OCI-LY3 (cell line): ENCODE results near the gene CDK12.

Source experiments
- H2AFZ ChIP-seq: fragments of 200-600, 300-600 bp; shearing (Covaris generic); 2 replicates; pipeline ENCODE4 v1.6.0; 2014; ENCODE audit warnings: antibody characterized with exemption, low read depth, low read length
- H3K27ac ChIP-seq: fragments of 200-600, 300-600 bp; sonication (generic); 2 replicates; pipeline ENCODE4 v1.5.1; 2014; ENCODE audit warnings: mild to moderate bottlenecking, low read length, moderate library complexity, mixed read lengths
- H3K27me3 ChIP-seq: fragments of 200-600, 300-600 bp; sonication (generic); 2 replicates; pipeline ENCODE4 v1.6.1; 2014; ENCODE audit warnings: low read depth, low read length, mixed read lengths
- H3K36me3 ChIP-seq: fragments of 200-600, 300-600 bp; sonication (generic); replicated peaks from 2 replicates; pipeline ENCODE3; 2014; ENCODE audit warnings: low read depth, low read length, mixed read lengths
- H3K4me1 ChIP-seq: fragments of 300-600, 200-600 bp; sonication (generic); 2 replicates; pipeline ENCODE4 v1.6.1; 2014; ENCODE audit warnings: low read length, mixed read lengths
- H3K4me2 ChIP-seq: fragments of 200-600, 300-600 bp; sonication (generic); 2 replicates; pipeline ENCODE4 v1.6.1; 2014; ENCODE audit warnings: low read length, mixed read lengths
- H3K4me3 ChIP-seq: fragments of 300-600, 200-600 bp; sonication (generic); 2 replicates; pipeline ENCODE4 v1.5.1; 2014; ENCODE audit warnings: antibody characterized with exemption, mild to moderate bottlenecking, low read length, moderate library complexity
- H3K79me2 ChIP-seq: fragments of 300-600, 200-600 bp; shearing (Covaris generic); 2 replicates; pipeline ENCODE4 v1.6.1; 2014; ENCODE audit warnings: mild to moderate bottlenecking, low read length, mixed read lengths
- H3K9ac ChIP-seq: fragments of 300-600, 200-600 bp; shearing (Covaris generic); 2 replicates; pipeline ENCODE4 v1.6.0; 2014; ENCODE audit warnings: mild to moderate bottlenecking, low read length, moderate library complexity
- H3K9me3 ChIP-seq: fragments of 200-600, 300-600 bp; shearing (Covaris generic); 2 replicates; pipeline ENCODE4 v1.6.1; 2014; ENCODE audit warnings: low read length, mixed read lengths; ENCODE audit not compliant: insufficient read depth
- H4K20me1 ChIP-seq: fragments of 200-600, 300-600 bp; sonication (generic); 2 replicates; pipeline ENCODE4 v1.6.1; 2016; ENCODE audit warnings: low read length, mixed read lengths; ENCODE audit not compliant: insufficient read depth
- CTCF ChIP-seq: fragments of 200-600, 300-600 bp; sonication (generic); IDR thresholded peaks from 2 replicates; pipeline ENCODE4 v1.5.1; 2014; ENCODE audit warnings: antibody characterized with exemption, low read length, low read depth
- EZH2phosphoT487 ChIP-seq: fragments of 200-600 bp; shearing (Covaris generic); IDR thresholded peaks from 2 replicates; pipeline ENCODE4 v1.6.1; 2018; ENCODE audit warnings: antibody characterized with exemption, mixed run types, low read depth

The CDK12 gene

GRCh38 chr17:39549747-39550573 lies 88.7 kb downstream of the CDK12 start:
- no peak overlapping the region for H3K4me3 ChIP-seq
- H2AFZ ChIP-seq, result no peak overlapping the region
- no peak overlapping the region for H3K9ac ChIP-seq
- H4K20me1 ChIP-seq, result no peaks in the 10 kb centered on the region
- H3K36me3 ChIP-seq, result peaks cover 32% of the 10 kb centered on the region
- H3K27ac ChIP-seq, result no peak overlapping the region
- H3K4me2 ChIP-seq, result no peak overlapping the region
- H3K9me3 ChIP-seq, result no peaks in the 10 kb centered on the region
- H3K27me3 ChIP-seq, result no peaks in the 10 kb centered on the region
- H3K79me2 ChIP-seq, result no peaks in the 10 kb centered on the region
- TF ChIP-seq EZH2phosphoT487, result no peak
- TF ChIP-seq CTCF, result no peak
- H3K4me1 ChIP-seq, result peaks cover 45% of the 10 kb centered on the region

- Histone ChIP-seq H3K27me3 (no peaks in the 10 kb centered on the region), H3K9me3 (no peaks in the 10 kb centered on the region), H3K9ac (no peak overlapping the region), H3K4me3 (no peak overlapping the region), H2AFZ (no peak overlapping the region), H3K36me3 (peaks cover 38% of the 10 kb centered on the region), H3K4me2 (no peak overlapping the region), H3K79me2 (no peaks in the 10 kb centered on the region), H4K20me1 (no peaks in the 10 kb centered on the region), H3K4me1 (peaks cover 26% of the 10 kb centered on the region), H3K27ac (no peak overlapping the region)
- TF ChIP-seq EZH2phosphoT487 (no peak), CTCF (no peak)
These were observed 90.6 kb downstream of the CDK12 start for GRCh38 chr17:39551879-39552278.

DNA sequence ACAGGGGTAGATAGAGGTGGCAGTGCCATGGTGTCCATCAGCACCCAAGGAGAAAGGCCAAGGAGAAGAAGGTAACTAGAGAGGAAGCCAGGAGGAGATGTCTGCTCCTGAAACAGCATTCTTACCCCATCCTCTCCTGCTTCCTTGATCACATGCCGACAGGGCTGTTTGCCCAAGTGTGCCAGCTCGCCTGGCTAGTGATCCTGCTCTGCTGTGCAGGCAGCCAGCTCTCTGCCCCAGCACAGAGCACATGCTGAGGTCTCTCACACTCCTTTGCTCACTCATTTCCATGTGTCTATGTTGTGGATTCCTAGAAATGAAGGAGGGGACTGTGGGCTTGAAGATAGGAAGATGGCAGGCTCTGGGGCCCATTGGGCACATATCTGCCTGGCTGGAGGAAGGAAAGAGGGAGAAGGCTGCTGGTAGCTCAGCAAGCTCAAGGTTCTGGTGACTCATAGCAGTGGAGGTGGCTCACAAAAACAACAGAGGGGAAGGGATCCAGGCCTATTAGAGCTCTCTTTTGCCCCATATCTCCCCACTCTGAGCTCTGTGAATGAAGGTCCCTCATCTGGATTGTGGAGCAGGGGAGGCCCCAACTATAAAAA lies 92.2 kb downstream of the CDK12 start:
- Histone ChIP-seq H2AFZ (no peak overlapping the region), H3K36me3 (peaks cover 48% of the 10 kb centered on the region)

More for the DNA sequence above, 92.2 kb downstream of the CDK12 start:
- Histone ChIP-seq H3K4me3 (no peak overlapping the region), H4K20me1 (no peaks in the 10 kb centered on the region), H3K4me1 (peaks cover 18% of the 10 kb centered on the region), H3K4me2 (no peak overlapping the region), H3K27me3 (no peaks in the 10 kb centered on the region), H3K79me2 (no peaks in the 10 kb centered on the region), H3K9me3 (no peaks in the 10 kb centered on the region), H3K9ac (no peak overlapping the region), H3K27ac (no peak overlapping the region)
- no peak for TF ChIP-seq EZH2phosphoT487
- TF ChIP-seq CTCF, result no peak
